HG03025 (cell line): ENCODE data around the gene PARP14.
"Not testable (repeated sequence)": the region's sequence is repeated elsewhere in the genome, so short reads cannot be mapped to it uniquely, and the experiment has no call there.

Experiments
- ATAC-seq: cut with Tn5 transposase; IDR thresholded peaks from one replicate; pipeline ENCODE4 v1.9.1; 2021; ENCODE audit warnings: mild to moderate bottlenecking, moderate library complexity; ENCODE audit not compliant: unreplicated experiment, low FRiP score

PARP14 gene

GRCh38 chr3:122710616-122711251 is 30.1 kb downstream of the PARP14 start:
- ATAC-seq: not testable (repeated sequence)

GRCh38 chr3:122714273-122714672 is 33.6 kb downstream of the PARP14 start:
- no peak for ATAC-seq

- ATAC-seq: no peak
These were observed 36.0 kb downstream of the PARP14 start for GRCh38 chr3:122716667-122717066.

GRCh38 chr3:122719273-122719921 is 38.8 kb downstream of the PARP14 start:
- no peak for ATAC-seq

GRCh38 chr3:122725106-122725505 is 44.5 kb downstream of the PARP14 start:
- no peak for ATAC-seq

DNA sequence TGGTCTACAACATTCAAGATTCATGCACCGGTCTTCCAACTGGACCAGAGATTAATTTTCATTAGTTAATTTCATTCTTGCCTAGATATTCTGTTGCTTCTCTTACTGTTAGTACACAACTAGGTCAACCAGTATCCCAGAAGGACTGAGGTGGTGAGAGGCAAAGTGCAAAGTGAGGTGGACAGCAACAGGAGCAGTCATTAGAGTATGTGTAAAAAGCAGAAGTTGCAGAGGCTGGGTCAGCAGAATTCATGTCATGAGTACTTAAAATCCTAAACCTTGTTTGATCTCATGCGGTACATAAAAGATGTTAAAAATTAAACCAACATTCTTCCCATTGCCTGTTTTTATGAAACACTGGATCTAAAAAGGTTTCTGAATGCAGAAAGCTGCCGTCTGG is 46.7 kb downstream of the PARP14 start:
- ATAC-seq: no peak

DNA sequence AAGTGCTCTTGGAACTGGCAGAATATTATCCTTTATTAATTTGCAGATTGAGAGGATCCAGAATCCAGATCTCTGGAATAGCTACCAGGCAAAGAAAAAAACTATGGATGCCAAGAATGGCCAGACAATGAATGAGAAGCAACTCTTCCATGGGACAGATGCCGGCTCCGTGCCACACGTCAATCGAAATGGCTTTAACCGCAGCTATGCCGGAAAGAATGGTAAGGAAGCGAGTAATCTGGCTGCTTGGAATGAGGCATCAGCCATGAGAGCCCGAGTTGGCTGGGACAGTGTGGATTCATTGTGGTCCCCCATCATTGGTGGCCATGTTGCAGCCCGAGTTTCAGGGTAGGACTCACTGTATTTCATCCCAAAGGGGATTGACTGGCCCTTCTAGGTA is 47.1 kb downstream of the PARP14 start:
- no peak for ATAC-seq

DNA sequence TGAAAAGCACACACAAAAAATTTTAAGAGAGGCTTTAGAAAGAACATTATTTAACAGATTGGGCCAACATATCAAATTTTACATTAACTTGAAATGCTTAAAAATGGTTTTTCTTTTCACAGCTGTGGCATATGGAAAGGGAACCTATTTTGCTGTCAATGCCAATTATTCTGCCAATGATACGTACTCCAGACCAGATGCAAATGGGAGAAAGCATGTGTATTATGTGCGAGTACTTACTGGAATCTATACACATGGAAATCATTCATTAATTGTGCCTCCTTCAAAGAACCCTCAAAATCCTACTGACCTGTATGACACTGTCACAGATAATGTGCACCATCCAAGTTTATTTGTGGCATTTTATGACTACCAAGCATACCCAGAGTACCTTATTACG is 47.5 kb downstream of the PARP14 start:
- ATAC-seq: no peak

DNA sequence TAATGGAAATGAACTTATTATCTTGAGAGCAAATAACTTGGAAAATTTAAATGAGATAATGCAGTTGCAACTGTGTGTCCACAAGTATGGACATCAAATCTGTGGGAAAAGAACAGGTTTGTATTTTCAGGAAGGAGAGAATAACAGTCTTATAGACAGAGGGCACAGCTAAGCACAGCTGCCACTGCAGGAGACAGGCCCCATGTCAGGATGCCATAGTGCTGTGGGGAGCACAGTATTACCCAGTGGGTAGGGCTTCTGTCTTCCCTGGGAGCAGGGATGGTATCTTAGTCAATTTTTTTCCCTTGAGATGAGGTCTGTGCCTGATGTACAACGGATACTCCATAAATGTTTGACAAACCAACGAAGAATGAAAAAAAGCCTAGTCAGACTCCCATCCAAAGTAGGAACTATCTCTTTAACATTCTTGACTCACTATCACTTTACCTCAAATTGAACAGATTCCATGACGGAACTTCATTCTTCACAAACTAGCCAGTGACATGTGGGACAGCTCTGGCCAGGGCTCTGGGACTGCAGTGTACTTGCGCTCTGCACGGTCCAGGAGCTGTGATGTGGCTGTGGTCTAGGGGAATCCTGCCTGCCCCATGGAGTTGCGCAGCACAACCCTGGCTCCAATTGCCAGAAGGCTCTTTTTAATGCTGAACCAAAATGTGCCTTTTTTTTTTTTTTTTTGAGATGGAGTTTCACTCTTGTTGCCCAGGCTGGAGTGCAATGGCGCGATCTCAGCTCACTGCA is 48.3 kb downstream of the PARP14 start:
- no peak for ATAC-seq

DNA sequence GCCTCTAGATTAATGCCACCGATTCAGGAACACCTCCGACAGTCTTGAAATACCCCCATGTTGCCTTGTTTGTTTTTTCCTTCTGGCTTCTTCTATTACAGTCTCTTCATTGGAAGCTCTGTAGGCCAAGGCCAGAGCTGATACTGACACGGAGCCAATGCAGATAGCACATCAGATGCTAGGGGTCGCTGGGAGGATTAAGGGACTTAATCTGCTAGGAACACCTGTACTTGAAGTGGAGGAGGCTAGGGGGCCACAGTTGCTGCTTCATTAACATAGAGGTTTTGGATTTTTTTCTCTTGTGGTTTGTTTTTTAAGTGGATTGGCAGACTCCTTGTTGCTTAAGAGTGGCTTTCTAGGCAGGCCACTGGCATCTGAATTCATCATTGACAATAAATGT is 49.6 kb downstream of the PARP14 start:
- no peak for ATAC-seq

- ATAC-seq: not testable (repeated sequence)
These were observed 52.3 kb downstream of the PARP14 start for GRCh38 chr3:122732682-122733525.

GRCh38 chr3:122739172-122739571 is 58.5 kb downstream of the PARP14 start:
- ATAC-seq: no peak

DNA sequence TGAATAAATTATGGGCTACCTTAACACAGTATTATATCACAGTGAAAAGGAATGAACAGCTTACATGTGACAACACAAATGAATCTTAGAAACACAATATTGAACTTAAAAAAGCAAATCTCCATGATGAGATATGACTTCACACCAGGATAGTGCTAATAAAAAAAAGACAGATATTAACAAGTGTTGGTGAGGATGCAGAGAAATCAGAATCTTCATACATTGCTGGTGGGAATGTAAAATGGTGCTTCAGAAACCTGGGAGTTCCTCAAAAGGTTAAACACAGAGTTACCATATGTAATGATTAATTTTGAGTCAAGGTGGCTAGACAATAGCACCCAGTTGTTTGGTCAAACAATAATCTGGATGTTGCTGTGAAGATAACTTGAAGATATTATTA is 61.6 kb downstream of the PARP14 start:
- ATAC-seq: no peak

DNA sequence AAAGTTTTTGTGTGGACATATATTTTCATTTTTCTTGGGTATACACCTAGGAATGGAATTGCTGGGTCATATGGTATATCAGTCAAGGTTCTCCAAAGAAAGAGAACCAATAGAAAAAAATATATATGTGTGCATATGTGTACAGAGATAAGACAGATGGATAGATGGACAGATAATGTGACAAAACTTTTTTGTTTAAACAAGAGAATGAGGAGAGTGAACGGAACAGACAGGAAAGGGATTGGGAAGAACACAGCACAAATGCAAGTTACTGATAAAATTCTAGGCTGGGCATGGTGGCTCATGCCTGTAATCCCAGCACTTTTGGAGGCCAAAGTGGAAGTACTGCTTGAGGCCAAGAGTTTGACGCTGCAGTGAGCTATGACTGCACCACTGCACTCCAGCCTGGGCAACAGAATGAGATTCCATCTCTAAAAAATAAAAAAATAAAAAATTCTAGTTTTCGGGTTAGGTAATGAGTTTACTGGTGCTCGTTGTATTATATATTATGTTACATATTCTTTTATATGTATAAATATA is 63.0 kb downstream of the PARP14 start:
- ATAC-seq: no peak

- no peak for ATAC-seq
These were observed 64.9 kb downstream of the PARP14 start for GRCh38 chr3:122745369-122746021.

DNA sequence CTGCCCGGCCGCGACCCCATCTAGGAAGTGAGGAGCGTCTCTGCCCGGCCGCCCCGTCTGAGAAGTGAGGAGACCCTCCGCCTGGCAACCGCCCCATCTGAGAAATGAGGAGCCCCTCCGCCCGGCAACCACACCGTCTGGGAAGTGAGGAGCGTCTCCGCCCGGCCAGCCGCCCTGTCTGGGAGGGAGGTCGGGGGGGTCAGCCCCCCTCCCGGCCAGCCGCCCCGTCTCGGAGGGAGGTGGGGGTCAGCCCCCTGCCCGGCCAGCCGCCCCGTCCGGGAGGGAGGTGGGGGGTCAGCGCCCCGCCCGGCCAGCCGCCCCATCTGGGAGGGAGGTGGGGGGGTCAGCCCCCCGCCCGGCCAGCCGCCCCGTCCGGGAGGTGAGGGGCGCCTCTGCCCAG is 66.7 kb downstream of the PARP14 start:
- ATAC-seq: not testable (repeated sequence)

DNA sequence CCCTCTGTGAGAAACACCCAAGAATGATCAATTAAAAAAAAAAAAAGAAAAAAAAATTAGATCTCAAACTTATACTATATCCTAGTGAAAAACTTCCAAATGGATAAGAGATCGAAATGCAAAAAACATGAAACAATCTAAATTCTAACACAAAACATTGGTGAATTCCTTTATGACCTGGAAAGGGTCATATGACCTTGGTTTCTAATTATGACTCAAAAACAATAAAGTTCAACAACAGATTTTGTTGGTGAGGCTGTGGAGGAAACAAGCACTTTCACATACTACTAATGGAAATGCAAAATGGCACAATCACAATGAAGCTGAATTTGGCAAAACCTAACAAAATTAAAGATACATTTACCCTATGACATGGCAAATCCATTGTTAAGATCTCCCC is 67.7 kb downstream of the PARP14 start:
- no peak for ATAC-seq

GRCh38 chr3:122754929-122755328 is 74.3 kb downstream of the PARP14 start:
- no peak for ATAC-seq

- ATAC-seq: no peak
These were observed 74.9 kb downstream of the PARP14 start for GRCh38 chr3:122755491-122755890.
